AG09309 (cell line): ENCODE results near the gene NR5A1.

Source experiments
- DNase-seq: peaks from one replicate; pipeline ENCODE4 v3.0.0-alpha.2; 2010; ENCODE audit warnings: low read depth
- H3K4me3 ChIP-seq: 2 replicates; pipeline ENCODE4 v1.5.1; 2011; ENCODE audit warnings: mild to moderate bottlenecking, low read depth, low read length, moderate library complexity; ENCODE audit not compliant: control insufficient read depth
- CTCF ChIP-seq: IDR thresholded peaks from 2 replicates; pipeline ENCODE4 v1.5.1; 2011; ENCODE audit warnings: mild to moderate bottlenecking, low read depth, low read length, inconsistent platforms; ENCODE audit not compliant: insufficient read depth, control insufficient read depth; ENCODE audit errors: missing control alignments

NR5A1 gene

GRCh38 chr9:124505006-124505900 lies 1.9 kb downstream of the NR5A1 start:
- no peak overlapping the region for H3K4me3 ChIP-seq
- DNase-seq = no peak
- TF ChIP-seq CTCF = no peak

GRCh38 chr9:124504530-124505005 lies 2.6 kb downstream of the NR5A1 start:
- no peak overlapping the region for H3K4me3 ChIP-seq
- DNase-seq = no peak
- no peak for TF ChIP-seq CTCF

GRCh38 chr9:124503713-124504529 lies 3.3 kb downstream of the NR5A1 start:
- DNase-seq = no peak
- no peak for TF ChIP-seq CTCF
- H3K4me3 ChIP-seq = no peak overlapping the region

- H3K4me3 ChIP-seq = no peak overlapping the region
- no peak for DNase-seq
- TF ChIP-seq CTCF = no peak
Measured at GRCh38 chr9:124502711-124503702, 4.2 kb downstream of the NR5A1 start.

- TF ChIP-seq CTCF = no peak
- DNase-seq = no peak
- no peak overlapping the region for H3K4me3 ChIP-seq
Measured at GRCh38 chr9:124501771-124502320, 5.4 kb downstream of the NR5A1 start.
